Astrocyte of the cerebellum (primary cell): Measurements from ENCODE around the gene FSD1.

Source experiments
- DNase-seq: peaks from one replicate; pipeline ENCODE4 v3.0.0-alpha.2; 2011; ENCODE audit warnings: low read depth
- H3K4me3 ChIP-seq: 2 replicates; pipeline ENCODE4 v1.5.1; 2011; ENCODE audit warnings: mild to moderate bottlenecking, low read depth, low read length, moderate library complexity
- in situ Hi-C: cut with HindIII; loops from 2 replicates; pipeline ENCODE4 v1.10.0; 2017; ENCODE audit warnings: low sequenced_read_pairs
- TF ChIP-seq, protein P1 (sequence below): IDR thresholded peaks from 2 replicates; pipeline ENCODE4 v1.5.1; 2012; ENCODE audit warnings: low read length, low read depth, moderate library complexity, mild to moderate bottlenecking; ENCODE audit errors: missing control alignments

Gene FSD1

DNA sequence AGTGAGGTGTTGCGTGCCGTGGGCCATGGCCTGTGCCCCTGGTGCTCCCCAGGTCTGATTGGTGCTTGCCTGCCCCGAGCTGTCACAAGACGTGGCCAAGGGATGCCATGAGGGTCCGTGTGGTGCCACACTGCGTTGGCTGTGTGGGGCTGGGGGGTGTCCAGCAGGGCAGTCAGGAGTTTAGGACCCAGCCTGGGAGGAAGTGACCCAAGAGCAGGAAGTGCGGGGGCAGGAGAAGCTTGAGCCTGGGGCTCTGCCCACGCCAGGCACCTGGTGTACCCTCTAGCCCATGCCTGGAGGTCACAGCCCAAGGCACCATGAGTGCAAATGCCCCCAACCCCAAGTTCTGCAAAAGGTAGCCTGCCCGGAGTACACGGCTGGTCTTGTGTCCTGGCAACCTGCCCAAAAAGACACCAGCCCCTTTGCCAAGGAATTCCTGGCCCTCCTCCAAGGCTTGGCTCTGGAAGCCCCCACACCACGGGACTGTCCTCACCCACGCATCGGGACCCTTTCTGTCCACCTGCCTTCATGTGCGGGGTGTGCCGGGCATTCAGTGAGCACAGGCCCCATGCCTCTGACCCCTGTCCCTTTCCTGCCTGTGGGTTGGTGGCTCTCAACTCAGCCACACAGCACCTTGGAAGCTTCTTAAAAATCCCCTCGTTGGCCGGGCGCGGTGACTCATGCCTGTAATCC lies 63.9 kb downstream of the FSD1 start:
- in situ Hi-C loops = loop anchor here (5.0 kb wide), 1 partner anchor 49 kb away; no protein-coding TSS in a partner anchor
- TF ChIP-seq, protein P1, sequence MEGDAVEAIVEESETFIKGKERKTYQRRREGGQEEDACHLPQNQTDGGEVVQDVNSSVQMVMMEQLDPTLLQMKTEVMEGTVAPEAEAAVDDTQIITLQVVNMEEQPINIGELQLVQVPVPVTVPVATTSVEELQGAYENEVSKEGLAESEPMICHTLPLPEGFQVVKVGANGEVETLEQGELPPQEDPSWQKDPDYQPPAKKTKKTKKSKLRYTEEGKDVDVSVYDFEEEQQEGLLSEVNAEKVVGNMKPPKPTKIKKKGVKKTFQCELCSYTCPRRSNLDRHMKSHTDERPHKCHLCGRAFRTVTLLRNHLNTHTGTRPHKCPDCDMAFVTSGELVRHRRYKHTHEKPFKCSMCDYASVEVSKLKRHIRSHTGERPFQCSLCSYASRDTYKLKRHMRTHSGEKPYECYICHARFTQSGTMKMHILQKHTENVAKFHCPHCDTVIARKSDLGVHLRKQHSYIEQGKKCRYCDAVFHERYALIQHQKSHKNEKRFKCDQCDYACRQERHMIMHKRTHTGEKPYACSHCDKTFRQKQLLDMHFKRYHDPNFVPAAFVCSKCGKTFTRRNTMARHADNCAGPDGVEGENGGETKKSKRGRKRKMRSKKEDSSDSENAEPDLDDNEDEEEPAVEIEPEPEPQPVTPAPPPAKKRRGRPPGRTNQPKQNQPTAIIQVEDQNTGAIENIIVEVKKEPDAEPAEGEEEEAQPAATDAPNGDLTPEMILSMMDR = no peak
- DNase-seq = no peak
- no peak overlapping the region for H3K4me3 ChIP-seq

DNA sequence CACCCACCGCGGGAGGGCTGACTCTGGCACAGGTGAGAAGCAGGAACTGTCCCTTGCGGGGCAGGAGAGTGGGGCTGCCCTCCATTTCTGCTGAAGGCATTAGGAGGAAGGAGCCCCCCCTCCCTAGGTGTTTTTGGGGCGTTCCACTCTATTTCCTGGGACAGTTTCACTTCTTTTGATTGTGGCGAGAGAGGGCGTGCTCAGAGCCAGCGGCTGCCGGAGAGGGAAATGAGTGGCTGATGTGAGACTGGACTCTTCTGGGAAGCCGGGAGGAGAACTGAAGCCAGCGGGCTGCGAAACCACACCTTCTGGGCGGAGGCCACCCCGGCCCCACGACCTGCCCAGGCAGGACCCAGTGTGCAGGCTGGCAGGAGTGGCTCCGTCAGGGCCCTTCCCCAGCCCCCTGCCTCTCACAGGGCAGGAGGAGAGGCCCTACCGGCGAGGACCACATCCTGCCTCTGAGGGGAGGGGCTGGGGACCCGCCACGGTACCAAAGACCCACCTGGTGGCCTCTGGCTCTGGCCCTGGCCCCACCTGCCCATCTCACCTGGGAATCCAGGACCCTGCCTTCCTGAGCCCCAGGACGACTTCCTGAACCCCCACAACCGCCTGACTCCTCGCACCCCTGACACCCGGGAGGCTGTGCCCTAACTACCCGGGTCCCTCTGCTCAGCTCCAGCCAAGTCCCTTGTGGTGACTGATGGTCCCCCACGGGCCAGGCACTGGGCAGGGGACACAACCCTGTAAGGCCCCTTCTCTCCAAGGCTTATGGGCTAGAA lies 64.9 kb downstream of the FSD1 start:
- no peak overlapping the region for H3K4me3 ChIP-seq
- no peak for DNase-seq
- in situ Hi-C loops = loop anchor here (5.0 kb wide), 1 partner anchor 48 kb away; no protein-coding TSS in a partner anchor
- TF ChIP-seq, protein P1 = no peak

DNA sequence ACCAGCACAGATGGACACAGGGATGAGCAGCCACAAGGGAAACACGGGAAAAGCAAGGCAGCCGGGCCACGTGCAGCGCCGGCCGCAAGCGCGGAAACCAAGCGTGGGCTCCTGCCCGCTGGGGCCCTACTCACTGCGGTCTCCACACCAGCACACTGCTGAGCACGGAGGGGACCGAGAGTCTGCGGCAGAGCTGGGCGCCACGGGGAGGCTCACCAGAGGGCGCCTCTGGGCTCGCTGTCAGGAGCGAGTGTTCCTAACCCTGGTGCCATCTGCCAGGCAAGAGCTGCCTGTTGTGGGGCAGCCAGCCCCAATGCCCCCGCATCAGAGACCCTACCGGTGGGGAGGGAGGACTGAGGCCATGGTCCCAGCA lies 65.5 kb downstream of the FSD1 start:
- no peak for DNase-seq
- in situ Hi-C loops = loop anchor here (5.0 kb wide), 1 partner anchor 47 kb away; no protein-coding TSS in a partner anchor
- TF ChIP-seq, protein P1 = peak; percentile 31
- H3K4me3 ChIP-seq = no peak overlapping the region

DNA sequence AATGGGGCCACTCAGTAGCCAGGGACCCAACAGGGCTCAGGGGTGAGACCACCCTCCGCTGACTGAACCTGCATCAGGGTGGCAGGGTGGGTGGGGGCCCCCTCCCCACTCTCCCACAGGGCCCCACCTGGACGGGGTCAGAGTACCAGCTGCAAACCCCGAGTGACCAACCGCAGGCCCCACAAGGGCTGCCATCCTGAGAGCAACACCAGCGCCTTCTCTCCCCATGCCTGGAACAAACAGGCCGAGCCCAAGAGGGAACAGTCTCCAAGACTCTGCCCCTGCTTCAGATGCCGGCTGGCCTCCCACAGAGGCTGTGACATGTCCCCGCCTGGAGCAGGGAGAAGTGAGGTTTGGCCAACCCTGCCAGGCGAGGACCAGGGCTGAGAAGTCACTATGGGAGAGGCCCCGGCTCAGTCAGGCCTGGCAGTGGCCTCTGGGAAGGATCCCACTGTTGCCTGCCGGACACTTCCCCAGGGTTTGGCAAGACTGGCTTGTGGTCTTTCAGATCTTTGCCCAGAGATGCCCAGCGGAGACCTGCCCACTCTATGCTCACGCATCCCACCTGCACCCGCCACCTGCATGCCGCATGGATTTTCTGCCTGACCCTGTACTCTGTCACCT lies 66.1 kb downstream of the FSD1 start:
- no peak for DNase-seq
- in situ Hi-C loops = no loop called here
- H3K4me3 ChIP-seq = no peak overlapping the region
- TF ChIP-seq, protein P1 = no peak

DNA sequence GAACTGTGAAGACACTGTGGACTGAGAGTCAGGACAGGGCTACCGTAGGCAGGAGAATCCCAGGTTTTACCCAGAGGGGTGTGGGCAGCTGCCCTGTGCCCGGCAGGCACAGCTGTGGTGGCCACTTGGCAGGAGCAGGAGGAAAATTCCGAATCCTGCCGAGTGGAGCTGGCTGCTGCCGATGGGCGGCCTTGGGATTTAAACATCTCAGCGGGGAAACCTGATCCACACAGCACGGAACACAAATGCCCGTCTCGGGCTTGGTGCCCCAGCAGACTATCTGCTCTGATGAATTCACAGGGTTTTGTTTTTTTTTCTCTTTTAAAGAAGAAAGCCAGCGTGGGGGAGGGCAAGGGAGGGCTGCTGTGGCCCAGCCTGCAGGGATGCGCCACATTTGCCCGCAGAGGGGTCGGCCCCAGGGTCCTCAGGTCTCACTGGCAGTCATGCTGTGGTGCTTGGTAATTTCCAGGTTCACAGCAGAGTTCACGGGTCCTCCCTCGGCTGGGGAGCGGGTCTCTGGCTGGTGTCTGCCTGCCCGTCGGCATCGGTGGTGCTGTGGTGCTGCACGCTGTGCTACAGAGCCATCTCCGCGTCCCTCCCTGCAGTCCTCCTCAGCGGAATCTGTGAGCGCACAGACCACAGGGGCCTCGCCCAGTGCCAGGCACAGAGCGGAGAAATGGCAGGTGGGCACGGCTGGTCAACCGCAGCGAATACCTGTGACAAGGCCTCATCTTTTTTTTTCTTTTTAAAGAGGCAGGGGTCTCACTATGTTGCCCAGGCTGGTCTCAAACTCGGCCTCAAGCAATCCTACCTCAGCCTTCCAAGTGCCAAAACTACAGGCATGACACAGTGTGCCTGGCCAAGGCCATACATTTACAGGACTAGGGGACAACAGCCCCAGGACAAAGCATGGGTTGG lies 67.1 kb downstream of the FSD1 start:
- in situ Hi-C loops = no loop called here
- TF ChIP-seq, protein P1 = no peak
- DNase-seq = no peak
- no peak overlapping the region for H3K4me3 ChIP-seq
